HUES6 (cell line): ENCODE measurements around the gene GINS1.
A peak's percentile ranks its signal among the peaks of the same experiment; 100 is the strongest.
"Not testable (repeated sequence)": the region's sequence is repeated elsewhere in the genome, so short reads cannot be mapped to it uniquely, and the experiment has no call there.

Experiments used
- H3K27ac ChIP-seq: 2 replicates; pipeline ENCODE4 v1.7.0; 2013; ENCODE audit warnings: low read depth, mild to moderate bottlenecking, low read length, inconsistent platforms
- H3K27me3 ChIP-seq: 2 replicates; pipeline ENCODE4 v1.6.1; 2013; ENCODE audit warnings: low read length; ENCODE audit not compliant: control insufficient read depth, insufficient read depth
- H3K36me3 ChIP-seq: 2 replicates; pipeline ENCODE4 v1.6.1; 2013; ENCODE audit warnings: low read length; ENCODE audit not compliant: control insufficient read depth, insufficient read depth
- H3K4me1 ChIP-seq: 2 replicates; pipeline ENCODE4 v1.6.1; 2013; ENCODE audit warnings: low read length; ENCODE audit not compliant: control insufficient read depth, insufficient read depth
- H3K4me3 ChIP-seq: 2 replicates; pipeline ENCODE4 v1.5.1; 2013; ENCODE audit warnings: low read depth, low read length
- H3K9ac ChIP-seq: one replicate; pipeline ENCODE4 v1.6.1; 2013; ENCODE audit warnings: mild to moderate bottlenecking, low read length
- H3K9me3 ChIP-seq: 2 replicates; pipeline ENCODE4 v1.6.1; 2013; ENCODE audit warnings: low read depth, low read length; ENCODE audit not compliant: control insufficient read depth, insufficient read depth

The GINS1 gene

DNA sequence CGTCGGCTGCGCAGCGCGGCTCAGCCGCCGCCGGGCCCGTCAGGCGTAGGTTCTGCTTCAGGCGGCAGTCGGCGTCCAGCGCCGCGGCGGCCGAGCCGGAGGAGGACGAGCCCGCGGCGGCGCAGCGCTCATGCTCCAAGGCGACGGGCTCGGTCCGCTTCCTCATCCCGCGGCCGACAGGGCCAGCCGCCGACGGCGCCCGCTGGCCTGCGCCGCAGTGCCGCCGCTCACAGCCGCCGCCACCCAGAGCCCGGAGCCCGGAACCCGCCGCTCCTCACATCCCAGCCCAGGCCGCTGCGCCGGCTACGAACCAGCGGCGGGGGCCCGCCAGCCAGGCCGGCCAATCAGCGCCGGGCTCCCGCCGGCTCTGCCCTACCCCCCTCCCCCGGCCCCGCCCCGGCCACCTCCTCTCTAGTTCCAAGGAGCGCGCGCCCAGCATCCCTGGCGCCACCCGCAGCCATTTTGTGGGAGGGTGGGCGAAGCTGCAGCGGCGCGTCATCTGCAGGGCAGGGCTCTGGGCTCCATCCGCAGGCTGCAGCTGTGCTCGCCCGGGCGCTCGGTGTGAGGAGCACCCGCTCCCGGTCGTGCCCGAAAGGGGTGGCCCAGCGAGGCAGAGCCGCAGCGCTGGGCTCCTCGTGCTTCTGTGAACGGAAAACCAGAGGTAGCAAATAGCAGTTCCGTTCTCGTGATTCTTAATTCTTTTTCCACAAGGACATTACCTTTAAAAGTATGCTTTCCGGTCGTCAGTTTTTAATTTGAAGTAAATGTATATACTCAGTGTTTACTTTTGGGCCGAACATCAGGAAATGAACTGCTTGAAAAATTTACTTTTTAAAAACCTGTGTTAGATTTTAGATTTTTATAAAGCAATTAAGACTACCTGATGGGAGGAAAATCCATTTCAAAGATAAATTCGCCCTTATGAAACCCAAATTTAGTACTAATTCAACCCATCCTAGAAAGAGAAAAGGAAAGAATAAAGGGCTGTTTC is 16.6 kb upstream of the GINS1 start, which contains the start of gene ABHD12:
Gene ABHD12, minus strand, starts transcription at position 298 of the 991 bp plus-strand sequence. Its CDS starts 132 bp downstream, at position 166.
- peak within 1 kb of the TSS; percentile 82 for H3K9ac ChIP-seq
- H3K4me3 ChIP-seq: peak within 1 kb of the TSS; percentile 84
- H3K9me3 ChIP-seq: no peaks in the 10 kb centered on the region
- peaks cover 6% of the 10 kb centered on the region; the same call in 1 of the 2 replicates for H3K4me1 ChIP-seq
- no peaks in the 10 kb centered on the region for H3K27me3 ChIP-seq
- peak within 1 kb of the TSS; percentile 90 for H3K27ac ChIP-seq
- no peaks in the 10 kb centered on the region; the same call in 1 of the 2 replicates for H3K36me3 ChIP-seq

DNA sequence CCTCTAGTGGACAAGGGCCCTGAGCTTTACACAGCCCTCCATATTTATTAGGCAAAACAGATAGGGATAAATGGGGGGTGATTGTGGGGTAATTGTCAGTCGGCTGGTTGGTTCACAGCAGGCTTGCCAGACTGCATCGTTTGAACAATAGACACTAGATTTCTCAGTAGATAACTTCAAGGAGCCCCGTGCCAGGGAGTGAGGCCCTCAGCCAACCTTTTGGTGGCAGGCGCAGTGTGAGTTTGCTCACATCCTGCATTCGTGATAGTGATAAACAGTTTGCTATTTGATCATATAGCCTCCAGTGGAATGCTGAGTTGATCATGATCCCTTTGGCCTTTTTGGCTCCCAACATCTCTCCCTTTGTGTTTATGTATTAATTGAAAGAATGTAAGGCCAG is 13.2 kb upstream of the GINS1 start:
- Histone ChIP-seq H3K4me1 (peaks cover 12% of the 10 kb centered on the region), H3K9ac (no peak overlapping the region), H3K9me3 (no peaks in the 10 kb centered on the region), H3K36me3 (no peaks in the 10 kb centered on the region), H3K4me3 (no peak overlapping the region), H3K27ac (no peak overlapping the region), H3K27me3 (no peaks in the 10 kb centered on the region)

DNA sequence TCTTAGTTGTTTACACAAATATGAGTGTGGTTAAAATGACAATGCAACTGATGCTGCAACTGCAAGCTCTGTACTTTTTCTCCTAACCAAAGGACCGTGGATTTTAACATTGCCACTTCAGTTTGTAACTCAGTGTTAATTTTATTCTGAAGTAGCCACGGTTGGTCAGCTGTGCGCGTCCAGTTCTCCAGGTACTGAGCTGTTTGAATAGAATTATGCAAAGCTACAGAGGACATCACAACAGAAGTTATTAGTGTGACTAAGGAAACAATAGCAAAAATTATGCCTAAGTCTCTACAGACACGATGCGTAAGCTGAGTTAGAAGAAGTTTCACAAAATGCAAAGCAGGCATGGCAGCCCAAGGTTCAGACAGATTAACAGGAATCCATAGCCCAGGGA is 12.5 kb upstream of the GINS1 start:
- H3K36me3 ChIP-seq: no peaks in the 10 kb centered on the region
- no peaks in the 10 kb centered on the region for H3K9me3 ChIP-seq
- H3K4me1 ChIP-seq: peaks cover 10% of the 10 kb centered on the region; the same call in 1 of the 2 replicates
- no peak overlapping the region for H3K9ac ChIP-seq
- H3K4me3 ChIP-seq: no peak overlapping the region
- no peaks in the 10 kb centered on the region for H3K27me3 ChIP-seq
- H3K27ac ChIP-seq: no peak overlapping the region

GRCh38 chr20:25397096-25397495 is 10.4 kb upstream of the GINS1 start:
- H3K27ac ChIP-seq: no peak overlapping the region
- H3K9me3 ChIP-seq: peaks cover 9% of the 10 kb centered on the region
- peaks cover 10% of the 10 kb centered on the region; the same call in 1 of the 2 replicates for H3K4me1 ChIP-seq
- H3K9ac ChIP-seq: no peak overlapping the region
- no peak overlapping the region for H3K4me3 ChIP-seq
- H3K27me3 ChIP-seq: no peaks in the 10 kb centered on the region
- no peaks in the 10 kb centered on the region for H3K36me3 ChIP-seq

DNA sequence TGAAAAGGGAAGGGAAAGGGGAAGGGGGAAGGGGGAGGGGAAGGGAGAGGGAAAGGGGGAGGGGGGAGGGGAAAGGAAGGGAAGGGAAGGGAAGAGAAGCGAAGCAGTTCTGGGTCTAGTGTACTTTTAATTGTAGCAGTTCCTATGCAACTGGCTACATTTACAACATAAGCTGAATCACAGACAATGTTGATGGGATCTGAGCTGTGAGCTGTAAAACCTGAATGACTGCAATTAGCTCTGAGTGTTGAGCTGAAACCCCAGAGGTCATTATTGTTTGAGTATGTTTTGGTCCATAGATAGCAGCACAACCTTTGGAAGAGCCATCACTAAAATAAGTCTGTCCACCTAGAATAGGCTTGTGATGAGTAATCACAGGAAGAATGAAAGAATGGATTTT is 9.7 kb upstream of the GINS1 start:
- Histone ChIP-seq H3K4me1 (peaks cover 10% of the 10 kb centered on the region; the same call in 1 of the 2 replicates), H3K4me3 (no peak overlapping the region), H3K36me3 (no peaks in the 10 kb centered on the region), H3K9me3 (peaks cover 16% of the 10 kb centered on the region), H3K27me3 (no peaks in the 10 kb centered on the region), H3K9ac (no peak overlapping the region), H3K27ac (no peak overlapping the region)

- H3K4me3 ChIP-seq: no peak overlapping the region
Measured at GRCh38 chr20:25398376-25399036, 9.0 kb upstream of the GINS1 start.

GRCh38 chr20:25399037-25399430 is 8.4 kb upstream of the GINS1 start:
- Histone ChIP-seq H3K9me3 (peaks cover 29% of the 10 kb centered on the region), H3K36me3 (no peaks in the 10 kb centered on the region), H3K27ac (no peak overlapping the region), H3K4me1 (peaks cover 10% of the 10 kb centered on the region; the same call in 1 of the 2 replicates), H3K9ac (no peak overlapping the region), H3K27me3 (no peaks in the 10 kb centered on the region), H3K4me3 (no peak overlapping the region)

More at GRCh38 chr20:25398376-25399036, 9.0 kb upstream of the GINS1 start:
- H3K27me3 ChIP-seq: no peaks in the 10 kb centered on the region
- H3K4me1 ChIP-seq: peaks cover 10% of the 10 kb centered on the region; the same call in 1 of the 2 replicates
- no peak overlapping the region for H3K27ac ChIP-seq
- H3K36me3 ChIP-seq: no peaks in the 10 kb centered on the region
- H3K9ac ChIP-seq: no peak overlapping the region
- peaks cover 23% of the 10 kb centered on the region for H3K9me3 ChIP-seq

DNA sequence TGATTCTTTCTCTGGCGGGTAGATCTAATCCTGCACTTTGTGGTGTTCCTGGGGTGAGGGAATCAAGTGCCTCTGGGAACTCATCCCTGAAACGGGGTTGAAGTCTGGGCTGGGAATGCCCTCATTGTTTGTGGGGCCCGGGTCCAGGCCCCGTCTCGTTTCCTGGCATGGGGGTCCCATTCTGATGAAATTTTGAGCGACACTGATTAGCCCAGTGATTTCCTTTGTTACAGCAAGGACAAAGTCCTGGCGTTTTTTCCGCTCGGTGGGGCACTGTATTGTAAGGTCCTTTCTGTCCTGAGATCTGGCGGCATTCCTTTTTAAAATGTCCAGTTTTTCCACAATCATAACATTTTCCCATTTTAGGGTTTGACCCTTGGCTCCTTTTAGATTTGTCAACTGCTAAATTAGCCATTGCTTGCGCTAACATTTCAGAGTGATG is 7.2 kb upstream of the GINS1 start:
- not testable (repeated sequence) for H3K27me3 ChIP-seq, H3K9ac ChIP-seq, H3K4me3 ChIP-seq, H3K27ac ChIP-seq, H3K4me1 ChIP-seq, H3K36me3 ChIP-seq
- H3K9me3 ChIP-seq: peaks cover 32% of the 10 kb centered on the region

DNA sequence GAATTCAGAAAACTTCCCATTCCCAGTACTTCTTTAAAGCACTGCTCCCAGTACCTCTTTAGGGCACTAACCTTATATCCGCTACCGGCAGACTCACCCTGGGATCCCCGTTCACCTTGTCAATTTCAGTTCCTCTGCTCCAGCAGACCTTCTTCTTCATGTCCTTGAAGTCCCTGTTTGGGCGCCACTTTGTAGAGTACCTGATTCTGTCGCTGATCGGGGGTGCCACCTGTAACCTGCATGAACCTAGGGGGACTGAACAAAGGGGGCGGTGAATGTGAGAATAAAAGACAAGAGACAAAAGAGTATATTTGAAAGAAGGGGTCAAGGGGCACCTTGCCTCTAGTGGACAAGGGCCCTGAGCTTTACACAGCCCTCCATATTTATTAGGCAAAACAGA is 4.9 kb upstream of the GINS1 start:
- Histone ChIP-seq H3K9ac (no peak overlapping the region), H3K27me3 (no peaks in the 10 kb centered on the region), H3K4me3 (no peak overlapping the region), H3K4me1 (peaks cover 7% of the 10 kb centered on the region), H3K36me3 (no peaks in the 10 kb centered on the region), H3K27ac (no peak overlapping the region), H3K9me3 (peaks cover 37% of the 10 kb centered on the region)

DNA sequence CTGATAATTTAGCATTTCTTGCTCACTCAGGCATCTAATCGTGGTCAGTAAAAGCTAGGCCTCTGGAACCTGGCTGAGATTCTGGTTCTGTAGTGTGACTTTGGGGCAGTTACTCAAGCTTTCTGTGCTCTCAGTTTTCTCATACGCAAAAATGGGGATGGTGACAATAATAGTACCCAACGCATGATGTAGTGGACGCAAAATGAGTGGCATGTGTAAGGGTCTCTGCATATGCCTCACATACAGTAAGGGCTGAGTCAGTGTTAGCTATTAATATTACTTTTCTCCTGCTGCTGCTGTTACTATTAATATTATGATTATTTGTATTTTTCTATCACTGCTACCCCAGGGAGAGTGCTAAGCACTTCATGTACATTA is 686 bp downstream of the GINS1 start:
- Histone ChIP-seq H3K9me3 (peaks cover 17% of the 10 kb centered on the region), H3K9ac (peak overlapping the region; percentile 100), H3K4me3 (peak overlapping the region; percentile 96), H3K36me3 (peaks cover 17% of the 10 kb centered on the region), H3K27me3 (no peaks in the 10 kb centered on the region), H3K4me1 (peaks cover 6% of the 10 kb centered on the region), H3K27ac (peak overlapping the region; percentile 97)

DNA sequence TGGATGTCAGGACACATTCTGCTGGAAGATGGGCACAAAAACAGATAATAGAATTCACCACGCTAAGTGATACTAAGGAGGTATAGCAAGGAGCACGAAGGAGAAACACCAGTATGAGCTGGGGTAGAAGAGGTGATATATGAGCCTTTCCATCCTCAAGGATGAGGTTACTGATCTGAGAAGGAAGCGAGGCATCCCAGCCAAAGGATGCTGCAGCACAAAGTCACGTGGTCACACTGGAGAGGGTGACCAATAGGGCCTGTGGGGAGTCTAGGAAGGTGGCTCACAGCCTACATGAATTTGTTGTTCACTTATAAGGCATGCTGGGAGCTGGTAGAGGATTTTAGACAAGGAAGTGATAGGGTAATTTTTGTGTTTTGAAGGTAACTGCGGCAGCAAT is 1.4 kb downstream of the GINS1 start:
- H3K27ac ChIP-seq: no peak overlapping the region
- H3K9me3 ChIP-seq: peaks cover 10% of the 10 kb centered on the region
- peak overlapping the region; percentile 96 for H3K4me3 ChIP-seq
- H3K9ac ChIP-seq: peak overlapping the region; percentile 100
- H3K27me3 ChIP-seq: no peaks in the 10 kb centered on the region
- H3K36me3 ChIP-seq: peaks cover 24% of the 10 kb centered on the region
- peaks cover 6% of the 10 kb centered on the region for H3K4me1 ChIP-seq
